NCI-H128 (cell line): ENCODE data around the gene ZFHX3.
"Not testable (repeated sequence)": the region's sequence is repeated elsewhere in the genome, so short reads cannot be mapped to it uniquely, and the experiment has no call there.

Experiments used
- DNase-seq: peaks from one replicate; lab custom pipeline; 2025; ENCODE audit not compliant: unreplicated experiment; lab: John Stamatoyannopoulos, UW

Gene ZFHX3

GRCh38 chr16:73023752-73024570 is 24.0 kb downstream of the ZFHX3 start:
- no peak for DNase-seq

- DNase-seq = no peak
These were observed 24.6 kb downstream of the ZFHX3 start for GRCh38 chr16:73023320-73023719.

DNA sequence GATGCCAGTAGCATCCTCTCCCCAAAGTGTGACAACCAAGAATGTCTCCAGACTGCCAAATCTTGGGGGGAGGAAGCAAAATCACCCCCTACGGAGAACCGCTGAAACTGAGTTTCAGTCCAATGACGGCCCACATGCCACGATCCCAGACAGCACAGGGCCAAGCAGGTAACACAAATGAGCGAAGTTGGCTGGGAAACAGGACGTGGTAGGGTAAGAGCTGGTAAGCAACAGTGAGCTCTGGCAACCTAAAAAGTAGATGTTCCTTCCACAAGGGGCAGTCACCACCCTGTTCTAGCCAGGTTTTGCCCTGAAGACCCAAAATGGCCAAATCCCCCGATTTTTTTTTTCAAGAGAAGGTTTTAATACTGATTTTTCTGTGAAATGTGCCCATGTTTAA is 25.4 kb downstream of the ZFHX3 start:
- DNase-seq = no peak

DNA sequence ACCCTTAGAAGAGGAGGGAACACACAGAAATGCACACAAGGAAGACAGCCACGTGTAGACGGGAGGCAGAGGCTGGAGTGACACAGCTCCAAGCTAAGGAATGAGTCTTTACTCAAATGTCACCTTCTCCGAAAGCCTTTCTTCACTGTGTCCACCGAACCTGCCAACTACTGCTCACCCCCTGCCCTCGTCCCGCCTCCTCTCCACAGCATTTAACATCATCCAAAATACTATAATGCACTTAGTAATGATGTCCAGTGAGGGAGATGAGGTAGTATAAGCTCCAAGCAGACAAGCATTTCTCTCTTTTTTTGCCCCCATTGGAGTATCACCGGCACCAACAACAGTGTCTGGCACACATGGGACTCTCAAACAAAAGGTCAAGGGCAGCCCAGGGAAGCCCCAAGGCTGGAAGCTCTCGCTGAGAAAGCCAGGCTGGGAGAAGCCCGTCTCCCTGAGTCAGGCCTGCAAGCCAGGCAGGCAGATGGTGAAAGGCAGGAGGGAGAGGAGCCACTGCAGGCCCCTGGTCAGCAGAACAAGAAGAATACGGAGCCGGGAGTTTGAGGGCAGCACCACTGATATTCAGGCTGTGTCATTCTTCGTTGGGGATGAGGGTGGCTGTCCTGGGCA is 25.9 kb downstream of the ZFHX3 start:
- no peak for DNase-seq

DNA sequence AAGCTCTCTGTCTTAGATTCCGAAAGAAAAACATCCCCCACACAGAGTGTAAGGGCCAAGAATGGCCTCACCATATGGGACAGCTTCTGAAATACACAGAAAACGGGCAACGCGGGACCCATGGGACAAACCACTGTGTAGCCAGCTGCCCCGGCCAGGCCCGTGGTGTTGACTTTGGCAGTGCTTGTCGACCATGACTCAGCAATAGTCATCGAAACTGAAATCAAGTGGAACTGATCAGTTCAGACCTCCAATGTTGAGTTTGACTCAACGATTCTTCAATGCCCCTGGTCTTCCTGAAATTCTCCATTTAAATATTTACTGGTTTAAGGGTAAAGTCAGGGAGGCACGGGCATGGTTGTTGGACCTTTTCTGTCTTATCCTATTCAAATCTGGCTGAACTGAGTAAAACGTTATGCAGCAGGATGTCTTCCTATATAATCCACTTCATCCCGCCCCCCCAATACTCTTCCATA is 27.5 kb downstream of the ZFHX3 start:
- DNase-seq = no peak

DNA sequence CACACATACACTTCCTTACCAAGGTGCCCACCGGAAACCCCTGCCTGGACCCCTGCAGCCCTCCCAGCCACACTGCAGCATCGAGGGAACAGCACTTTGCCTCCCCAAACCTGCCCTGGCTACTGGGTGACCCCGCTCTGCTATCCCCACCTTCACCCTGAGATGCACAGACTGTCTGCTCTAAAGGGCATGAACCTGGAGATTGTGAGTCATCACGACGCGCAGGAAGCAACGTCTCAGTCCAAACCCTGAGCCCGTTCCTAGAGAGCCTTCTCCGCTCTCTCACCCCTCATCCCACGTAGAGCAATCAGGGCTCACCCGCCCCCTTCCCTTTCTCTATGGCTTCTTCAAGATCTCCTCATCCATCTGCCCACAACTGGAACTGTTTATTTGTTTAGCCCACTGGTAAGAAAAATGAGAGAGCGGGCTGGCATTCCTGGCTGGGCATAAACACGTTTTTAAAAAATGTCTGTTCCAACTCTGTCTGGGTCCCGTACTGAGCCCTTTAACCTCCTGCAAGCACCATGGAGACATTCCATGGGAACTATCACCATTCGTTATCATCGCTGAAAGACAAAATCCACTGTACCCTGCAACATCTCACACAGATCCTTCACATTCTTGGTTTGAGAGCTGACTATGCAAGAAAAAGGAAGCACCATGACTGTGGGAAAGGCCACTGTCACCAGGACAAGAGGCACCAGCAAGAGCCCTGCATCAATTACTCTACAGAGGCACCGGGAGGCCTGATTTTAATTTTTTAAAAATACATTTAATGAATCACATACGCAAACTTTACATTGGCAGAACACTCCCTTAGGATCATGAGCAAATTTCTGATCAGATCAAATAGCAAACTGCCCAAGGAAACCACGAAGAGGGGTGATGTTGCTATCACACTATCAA is 28.2 kb downstream of the ZFHX3 start:
- no peak for DNase-seq

GRCh38 chr16:73018821-73019456 is 29.0 kb downstream of the ZFHX3 start:
- DNase-seq = no peak

DNA sequence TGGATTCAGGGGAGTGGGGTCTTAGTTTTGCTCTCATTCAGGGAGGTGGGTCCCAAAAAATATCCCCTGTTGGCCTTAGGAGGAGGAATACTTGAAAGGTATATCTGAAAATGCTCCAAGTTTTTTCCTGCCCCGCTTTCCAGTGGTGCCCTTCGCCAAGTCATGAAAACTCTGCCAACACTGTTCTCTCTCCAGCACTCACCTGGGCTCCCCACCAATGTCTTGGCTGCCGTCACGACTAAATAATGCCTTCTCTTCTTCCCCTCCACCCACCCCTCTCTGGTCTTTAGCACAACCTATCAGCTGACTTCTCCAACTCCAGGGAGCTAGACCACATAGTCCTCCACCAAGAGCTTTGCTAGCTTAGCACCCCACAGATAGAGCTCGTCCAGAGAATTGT is 30.6 kb downstream of the ZFHX3 start:
- no peak for DNase-seq

- no peak for DNase-seq
These were observed 31.5 kb downstream of the ZFHX3 start for GRCh38 chr16:73016488-73016830.

DNA sequence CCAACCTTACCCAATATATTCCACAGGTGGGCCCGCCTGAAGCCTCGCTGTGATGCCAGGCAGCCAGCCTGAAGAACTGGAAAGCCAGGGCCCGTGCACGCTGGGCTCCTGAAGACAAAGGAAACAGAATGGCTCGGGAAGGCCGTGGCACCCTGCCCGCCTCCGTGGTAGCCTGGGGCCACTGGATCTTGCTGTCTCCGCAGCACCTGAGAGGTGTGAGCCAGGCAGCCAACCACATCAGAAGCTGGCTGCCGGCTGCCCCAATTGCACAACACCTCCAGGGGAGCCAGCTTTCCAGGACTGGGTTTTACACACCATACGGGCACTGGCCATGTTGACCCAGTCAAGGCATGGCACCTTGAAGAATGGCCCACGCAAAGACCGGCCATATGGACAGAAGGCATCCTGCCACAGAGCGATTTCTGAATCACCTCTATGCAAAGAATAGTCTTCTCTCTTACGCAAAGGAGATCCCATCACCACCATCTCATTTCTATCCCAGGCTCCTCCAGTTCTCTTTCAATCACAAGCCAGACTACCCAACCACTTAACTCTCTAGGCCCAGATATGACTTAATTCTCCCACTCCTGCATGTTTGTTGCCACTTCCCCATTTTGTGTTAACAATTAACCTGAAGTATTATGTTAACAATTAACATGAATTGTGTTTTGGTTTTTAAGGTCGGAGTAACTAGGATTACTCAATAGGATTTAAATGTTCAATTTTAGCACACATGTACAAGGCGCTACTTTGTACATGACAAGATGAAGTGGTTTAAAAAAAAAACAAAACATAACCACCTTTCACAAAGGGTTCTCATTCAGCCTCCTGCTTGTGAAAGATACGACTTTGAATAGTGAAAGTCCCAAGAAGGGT is 32.1 kb downstream of the ZFHX3 start:
- no peak for DNase-seq

- DNase-seq = no peak
These were observed 33.2 kb downstream of the ZFHX3 start for GRCh38 chr16:73014768-73015167.

GRCh38 chr16:73013974-73014373 is 34.0 kb downstream of the ZFHX3 start:
- no peak for DNase-seq

DNA sequence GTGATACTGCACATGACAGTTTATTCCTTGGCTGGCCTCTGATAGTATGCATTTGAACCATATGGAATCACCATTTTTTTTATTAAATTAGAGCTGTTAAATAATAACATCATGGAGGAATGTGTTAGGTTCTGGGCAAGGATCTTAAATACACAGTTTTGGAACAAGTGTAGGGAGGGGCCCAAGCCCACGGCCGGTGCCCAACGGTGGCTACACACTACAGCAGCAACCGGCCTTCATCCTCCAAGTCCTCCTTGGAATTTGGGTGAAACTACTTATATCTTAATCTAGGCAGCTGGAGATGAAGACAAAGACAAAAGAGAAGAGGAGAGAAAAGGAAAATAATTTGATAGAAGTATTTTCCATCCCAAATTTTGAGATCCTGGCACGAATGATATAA is 35.6 kb downstream of the ZFHX3 start:
- DNase-seq = no peak

- peak; percentile 25 for DNase-seq
These were observed 36.0 kb downstream of the ZFHX3 start for GRCh38 chr16:73011926-73012325.

GRCh38 chr16:73010150-73010676 is 37.7 kb downstream of the ZFHX3 start:
- no peak for DNase-seq

DNA sequence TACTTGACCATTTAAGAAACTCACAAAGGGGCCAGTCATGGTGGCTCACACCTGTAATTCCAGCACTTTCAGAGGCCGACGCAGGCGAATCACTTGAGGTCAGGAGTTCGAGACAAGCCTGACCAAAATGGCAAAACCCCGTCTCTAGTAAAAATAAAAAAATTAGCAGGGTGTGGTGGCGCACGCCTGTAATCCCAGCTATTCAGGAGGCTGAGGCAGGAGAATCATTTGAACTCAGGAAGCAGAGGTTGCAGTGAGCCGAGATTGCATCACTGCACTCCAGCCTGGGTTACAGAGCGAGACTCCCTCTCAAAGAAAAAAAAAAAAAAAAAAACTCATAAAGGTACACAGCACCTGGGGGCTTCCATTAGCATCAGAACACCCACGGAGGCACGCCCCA is 38.2 kb downstream of the ZFHX3 start:
- DNase-seq = not testable (repeated sequence)

- DNase-seq = no peak
These were observed 41.9 kb downstream of the ZFHX3 start for GRCh38 chr16:73006026-73006425.

DNA sequence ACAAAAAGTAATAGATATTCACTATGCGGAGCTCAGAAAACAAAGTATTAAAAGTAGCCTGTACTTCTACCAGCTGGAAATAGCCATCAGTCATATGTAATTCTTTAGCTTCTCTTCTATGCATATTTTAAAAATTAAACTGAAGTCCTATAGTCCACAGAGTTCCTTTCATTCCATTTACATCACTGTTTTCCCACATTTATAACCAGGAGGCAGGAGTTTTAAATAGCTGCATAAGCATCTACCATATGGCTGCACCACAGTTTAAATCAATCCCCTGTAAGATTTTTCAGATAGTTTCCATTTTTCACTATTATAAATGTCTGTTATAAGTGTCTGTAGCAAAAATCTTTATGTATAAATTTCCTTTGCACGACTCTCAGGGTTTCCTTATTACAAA is 45.1 kb downstream of the ZFHX3 start:
- no peak for DNase-seq

- no peak for DNase-seq
These were observed 46.9 kb downstream of the ZFHX3 start for GRCh38 chr16:73000907-73001521.
